Measurements from ENCODE around the gene XYLT1. TPM values are rescaled to one million over a fixed set of nuclear protein-coding genes. Genes with fewer than 3 reads are reported as not detected.
A peak's percentile ranks its signal among the peaks of the same experiment; 100 is the strongest.

XYLT1 gene
- total and polyA plus RNA-seq, 2 of the 4 experiments (the other 2 are of a cell fraction): 9.0 to 12.7 TPM

DNA sequence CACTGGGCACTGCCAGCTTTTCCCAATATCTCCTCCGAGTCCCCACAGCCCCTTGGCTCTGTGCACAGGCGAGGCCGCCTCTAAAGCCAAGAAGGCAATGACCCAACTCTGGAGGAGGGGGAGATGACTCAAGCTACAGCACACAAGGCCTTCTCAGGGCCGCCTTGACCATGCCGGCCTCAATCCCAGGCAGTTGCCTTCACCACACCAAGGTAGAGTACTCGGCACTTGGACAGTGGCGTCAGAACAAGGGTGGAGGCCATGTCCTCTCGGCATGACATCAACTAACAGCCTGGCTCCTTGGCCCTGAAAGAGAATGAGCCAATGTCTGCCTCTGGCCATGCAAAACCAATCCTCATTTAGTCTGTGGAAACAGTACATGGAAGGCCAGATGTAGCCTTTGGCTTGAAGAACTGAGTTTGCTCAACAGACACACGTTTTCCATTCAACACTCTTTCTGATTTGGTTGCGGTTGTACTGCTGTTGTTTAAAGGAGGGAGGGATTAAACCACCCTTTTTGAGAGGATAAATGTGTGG, 139.6 kb downstream of the XYLT1 start:
- Histone ChIP-seq H4K91ac (ENCODE audit: insufficient read depth, low read depth, low read length) (no peak overlapping the region), H3K9me3 (ENCODE audit: control insufficient read depth, insufficient read depth, low read length) (no peaks in the 10 kb centered on the region), H2BK5ac (ENCODE audit: low read depth, low read length, poor library complexity, severe bottlenecking) (no peak overlapping the region), H3K9me1 (ENCODE audit: insufficient read depth, low read length) (peaks cover 7% of the 10 kb centered on the region), H4K20me1 (ENCODE audit: insufficient read depth, low read length) (peaks cover 7% of the 10 kb centered on the region; the same call in 1 of the 2 replicates), H3K4ac (ENCODE audit: low read depth, low read length) (no peak overlapping the region), H2AK5ac (ENCODE audit: low read depth, low read length) (no peak overlapping the region), H4K5ac (ENCODE audit: low read depth, low read length) (no peak overlapping the region), H3K4me1 (ENCODE audit: control insufficient read depth, insufficient read depth, low read length) (peaks cover 4% of the 10 kb centered on the region), H3K18ac (ENCODE audit: low read depth, low read length) (no peak overlapping the region), H2BK15ac (ENCODE audit: low read depth, low read length) (no peak overlapping the region), H3K27ac (ENCODE audit: insufficient read depth, low read length) (no peak overlapping the region), H2BK120ac (ENCODE audit: low read depth, low read length) (no peak overlapping the region), H2AK9ac (replicated peaks; ENCODE audit: low read depth, low read length, poor library complexity) (peak overlapping the region; percentile 56), H2AFZ (replicated peaks; ENCODE audit: low read length, poor library complexity) (no peak overlapping the region), H3K79me1 (ENCODE audit: low read depth in 1 of 2, low read length in 2 of 2) (peaks cover 22 to 38% of the 10 kb centered on the region in 2 experiments; a peak in 3 of 4 replicates), H2BK20ac (ENCODE audit: low read depth, low read length) (no peak overlapping the region), H4K8ac (ENCODE audit: low read depth in 2 of 2, low read length in 2 of 2) (no peak overlapping the region), H3K4me2 (ENCODE audit: low read depth, low read length) (no peak overlapping the region), H3K9ac (ENCODE audit: low read depth, low read length) (no peak overlapping the region), H3K23ac (ENCODE audit: low read depth, low read length) (no peak overlapping the region), H3K14ac (replicated peaks; ENCODE audit: low read depth, low read length) (no peak overlapping the region), H3K4me3 (ENCODE audit: insufficient read depth, low read depth, low read length) (no peak overlapping the region), H3K56ac (ENCODE audit: extremely low read depth, insufficient read depth, low read length) (no peak overlapping the region), H3K27me3 (ENCODE audit: control insufficient read depth, insufficient read depth, low read length) (no peaks in the 10 kb centered on the region), H3K36me3 (ENCODE audit: control insufficient read depth, insufficient read depth, low read length) (no peaks in the 10 kb centered on the region)
- dilution Hi-C loops (cut with HindIII; ENCODE audit: low sequenced_read_pairs, unreplicated experiment) (no loop called here), in situ Hi-C loops (cut with MboI; ENCODE audit: low sequenced_read_pairs) (no loop called here), intact Hi-C loops (cut with micrococcal nuclease) (no loop called here)
- ATAC-seq (ENCODE audit: low read depth) (no peak), DNase-seq (no peak)
- BruUV-seq (replicated peaks): no TSS peak
- WGBS, 2 experiments (ENCODE audit: extremely low coverage in 2 of 2, insufficient read length in 1 of 2): 100% methylated on average over 1 of the region's 10 CpGs; no CpG with 5 or more reads in 1 of the 2 experiments
- ChIA-PET CTCF (no interaction called here), POLR2A (ENCODE audit: unreplicated experiment) (no interaction called here)
- TF ChIP-seq CEBPB (IDR thresholded peaks at IDR 0.05; ENCODE audit: low read depth, low read length) (no peak), POLR2A (IDR thresholded peaks at IDR 0.05; ENCODE audit: low read depth, low read length) (no peak), RAD21 (IDR thresholded peaks at IDR 0.05; ENCODE audit: low read length) (no peak), RFX5 (IDR thresholded peaks at IDR 0.05; ENCODE audit: low read depth, low read length) (no peak), RCOR1 (IDR thresholded peaks at IDR 0.05; ENCODE audit: insufficient replicate concordance, low read length) (no peak), FOS (IDR thresholded peaks at IDR 0.05; ENCODE audit: low read depth, low read length) (no peak), CHD1 (IDR thresholded peaks at IDR 0.05; ENCODE audit: low read depth, low read length) (no peak), MAZ (IDR thresholded peaks at IDR 0.05; ENCODE audit: borderline replicate concordance, low read depth, low read length) (no peak), SMC3 (IDR thresholded peaks at IDR 0.05; ENCODE audit: low read depth, low read length) (no peak), MAFK (IDR thresholded peaks at IDR 0.05; ENCODE audit: low read depth, low read length) (no peak), MXI1 (IDR thresholded peaks at IDR 0.05; ENCODE audit: borderline replicate concordance, low read depth, low read length) (no peak), NFE2L2 (IDR thresholded peaks at IDR 0.05; ENCODE audit: low read depth, low read length) (no peak), BHLHE40 (IDR thresholded peaks at IDR 0.05; ENCODE audit: low read depth, low read length) (no peak)
- TF ChIP-seq, protein P1, sequence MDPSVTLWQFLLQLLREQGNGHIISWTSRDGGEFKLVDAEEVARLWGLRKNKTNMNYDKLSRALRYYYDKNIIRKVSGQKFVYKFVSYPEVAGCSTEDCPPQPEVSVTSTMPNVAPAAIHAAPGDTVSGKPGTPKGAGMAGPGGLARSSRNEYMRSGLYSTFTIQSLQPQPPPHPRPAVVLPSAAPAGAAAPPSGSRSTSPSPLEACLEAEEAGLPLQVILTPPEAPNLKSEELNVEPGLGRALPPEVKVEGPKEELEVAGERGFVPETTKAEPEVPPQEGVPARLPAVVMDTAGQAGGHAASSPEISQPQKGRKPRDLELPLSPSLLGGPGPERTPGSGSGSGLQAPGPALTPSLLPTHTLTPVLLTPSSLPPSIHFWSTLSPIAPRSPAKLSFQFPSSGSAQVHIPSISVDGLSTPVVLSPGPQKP (IDR thresholded peaks at IDR 0.05; ENCODE audit: borderline replicate concordance, low read depth, low read length): no peak
- TF ChIP-seq, protein P2, sequence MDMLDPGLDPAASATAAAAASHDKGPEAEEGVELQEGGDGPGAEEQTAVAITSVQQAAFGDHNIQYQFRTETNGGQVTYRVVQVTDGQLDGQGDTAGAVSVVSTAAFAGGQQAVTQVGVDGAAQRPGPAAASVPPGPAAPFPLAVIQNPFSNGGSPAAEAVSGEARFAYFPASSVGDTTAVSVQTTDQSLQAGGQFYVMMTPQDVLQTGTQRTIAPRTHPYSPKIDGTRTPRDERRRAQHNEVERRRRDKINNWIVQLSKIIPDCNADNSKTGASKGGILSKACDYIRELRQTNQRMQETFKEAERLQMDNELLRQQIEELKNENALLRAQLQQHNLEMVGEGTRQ (IDR thresholded peaks at IDR 0.05; ENCODE audit: low read depth, low read length): no peak
- TF ChIP-seq, protein P3, sequence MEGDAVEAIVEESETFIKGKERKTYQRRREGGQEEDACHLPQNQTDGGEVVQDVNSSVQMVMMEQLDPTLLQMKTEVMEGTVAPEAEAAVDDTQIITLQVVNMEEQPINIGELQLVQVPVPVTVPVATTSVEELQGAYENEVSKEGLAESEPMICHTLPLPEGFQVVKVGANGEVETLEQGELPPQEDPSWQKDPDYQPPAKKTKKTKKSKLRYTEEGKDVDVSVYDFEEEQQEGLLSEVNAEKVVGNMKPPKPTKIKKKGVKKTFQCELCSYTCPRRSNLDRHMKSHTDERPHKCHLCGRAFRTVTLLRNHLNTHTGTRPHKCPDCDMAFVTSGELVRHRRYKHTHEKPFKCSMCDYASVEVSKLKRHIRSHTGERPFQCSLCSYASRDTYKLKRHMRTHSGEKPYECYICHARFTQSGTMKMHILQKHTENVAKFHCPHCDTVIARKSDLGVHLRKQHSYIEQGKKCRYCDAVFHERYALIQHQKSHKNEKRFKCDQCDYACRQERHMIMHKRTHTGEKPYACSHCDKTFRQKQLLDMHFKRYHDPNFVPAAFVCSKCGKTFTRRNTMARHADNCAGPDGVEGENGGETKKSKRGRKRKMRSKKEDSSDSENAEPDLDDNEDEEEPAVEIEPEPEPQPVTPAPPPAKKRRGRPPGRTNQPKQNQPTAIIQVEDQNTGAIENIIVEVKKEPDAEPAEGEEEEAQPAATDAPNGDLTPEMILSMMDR (conservative IDR thresholded peaks at IDR 0.05; ENCODE audit: low read depth, low read length): no peak
